Stimulated activated naive CD8-positive, alpha-beta T cell treated with anti-CD3 and anti-CD28 coated beads, Interleukin-15, amount 100 ng/mL, for 72 hours (primary cell): ENCODE measurements around the gene CFAP299.

ENCODE experiments used
- ATAC-seq: fragments of 150-1000 bp; cut with Tn5 transposase; 2 replicates; pipeline ENCODE4 v1.10.0; 2021; ENCODE audit warnings: mild to moderate bottlenecking, moderate library complexity
- DNase-seq, 2 donors: peaks; one replicate each; pipeline ENCODE4 v3.0.0; 2021 to 2022
- H3K27ac Mint-ChIP-seq, 2 donors: one replicate each; pipeline ENCODE4 v1.8.0; 2022; ENCODE audit warnings: mild to moderate bottlenecking in 2 of 2, mixed read lengths in 2 of 2, moderate library complexity in 2 of 2
- H3K27me3 Mint-ChIP-seq: one replicate; pipeline ENCODE4 v1.8.0; 2022; ENCODE audit warnings: mixed read lengths
- H3K4me1 Mint-ChIP-seq: one replicate; pipeline ENCODE4 v1.8.0; 2022; ENCODE audit warnings: mild to moderate bottlenecking, mixed read lengths
- H3K4me3 Mint-ChIP-seq, 2 donors: one replicate each; pipeline ENCODE4 v1.8.0; 2022; ENCODE audit warnings: mild to moderate bottlenecking in 2 of 2, mixed read lengths in 2 of 2, moderate library complexity in 1 of 2
- H3K9me3 Mint-ChIP-seq, 2 donors: one replicate each; pipeline ENCODE4 v1.8.0; 2022; ENCODE audit warnings: mixed read lengths in 2 of 2

CFAP299 gene

GRCh38 chr4:80831383-80832361 is 496.1 kb downstream of the CFAP299 start:
- no peak overlapping the region for H3K27ac Mint-ChIP-seq
- H3K4me1 Mint-ChIP-seq: no peaks in the 10 kb centered on the region
- DNase-seq (no peak), ATAC-seq (no peak)
- no peaks in the 10 kb centered on the region for H3K27me3 Mint-ChIP-seq
- no peak overlapping the region for H3K4me3 Mint-ChIP-seq
- H3K9me3 Mint-ChIP-seq: peaks cover 4 to 7% of the 10 kb centered on the region in 2 donors

DNA sequence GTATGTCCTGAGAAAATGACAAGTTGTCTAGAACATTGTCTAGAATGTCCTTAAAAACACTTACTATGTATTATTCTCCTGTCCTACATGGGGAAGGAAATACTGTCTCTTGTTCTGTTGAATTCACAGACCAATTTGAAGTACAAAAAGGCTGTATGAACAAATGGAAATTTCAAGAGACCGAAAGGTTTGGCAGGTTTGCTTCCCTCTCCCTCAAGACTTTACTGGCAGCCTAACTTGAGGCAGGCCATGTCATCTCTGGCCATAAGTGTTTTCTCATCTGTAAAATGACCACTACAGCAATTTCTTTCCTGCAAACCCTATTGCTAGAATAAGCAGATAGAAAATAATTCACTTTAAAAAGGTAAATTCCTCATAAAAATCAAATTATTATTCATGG is 503.8 kb downstream of the CFAP299 start:
- Mint-ChIP-seq H3K9me3 (peaks cover 8 to 16% of the 10 kb centered on the region in 2 donors), H3K4me1 (peaks cover 10% of the 10 kb centered on the region), H3K27ac (no peak overlapping the region), H3K4me3 (no peak overlapping the region), H3K27me3 (no peaks in the 10 kb centered on the region)
- ATAC-seq (no peak), DNase-seq (no peak)

- ATAC-seq (no peak), DNase-seq (no peak)
- Mint-ChIP-seq H3K27ac (no peak overlapping the region), H3K9me3 (peaks cover 8 to 16% of the 10 kb centered on the region in 2 donors), H3K27me3 (no peaks in the 10 kb centered on the region), H3K4me3 (no peak overlapping the region), H3K4me1 (peaks cover 10% of the 10 kb centered on the region)
Observed at GRCh38 chr4:80839792-80840191, 504.3 kb downstream of the CFAP299 start.

- peaks cover 10% of the 10 kb centered on the region for H3K4me1 Mint-ChIP-seq
- no peak for DNase-seq
- ATAC-seq: no peak
- no peaks in the 10 kb centered on the region for H3K27me3 Mint-ChIP-seq
- no peak overlapping the region for H3K27ac Mint-ChIP-seq
- H3K9me3 Mint-ChIP-seq: peaks cover 8 to 16% of the 10 kb centered on the region in 2 donors
- no peak overlapping the region for H3K4me3 Mint-ChIP-seq
Observed at GRCh38 chr4:80840396-80840795, 504.9 kb downstream of the CFAP299 start.

DNA sequence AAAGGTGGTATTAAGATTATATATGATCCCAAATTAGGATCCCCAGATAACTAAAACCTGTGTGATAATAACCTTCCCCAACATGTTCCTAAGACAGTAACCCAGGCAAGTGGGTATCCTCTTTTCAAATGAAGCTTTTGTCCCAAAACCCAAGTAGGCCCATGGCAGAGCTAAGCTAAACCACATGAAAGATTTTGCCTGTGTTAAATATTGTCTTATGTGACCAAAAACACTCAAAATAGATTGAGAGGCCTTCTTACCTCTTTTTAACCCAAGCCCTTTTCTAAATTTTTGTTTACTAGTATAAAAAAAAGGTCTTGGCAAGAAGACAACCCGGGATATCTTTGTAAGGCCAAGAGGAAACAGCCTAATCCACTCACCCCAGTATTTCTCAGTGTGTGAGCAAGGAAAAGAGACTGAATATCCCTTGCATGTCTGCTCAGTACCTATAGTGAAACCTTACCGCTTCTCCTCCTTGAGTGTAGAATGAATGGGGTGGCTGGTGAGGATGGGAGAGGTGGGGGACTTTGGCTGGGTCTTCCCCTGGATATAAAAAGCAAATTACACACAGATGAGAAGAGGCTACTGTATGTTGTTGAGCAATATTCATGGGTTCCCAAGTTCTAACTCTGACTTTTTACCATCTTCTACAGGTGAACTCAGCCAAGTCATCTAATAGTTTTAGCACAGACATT is 506.2 kb downstream of the CFAP299 start:
- peaks cover 8 to 16% of the 10 kb centered on the region in 2 donors for H3K9me3 Mint-ChIP-seq
- H3K27ac Mint-ChIP-seq: no peak overlapping the region
- no peak for ATAC-seq
- H3K4me3 Mint-ChIP-seq: no peak overlapping the region
- H3K4me1 Mint-ChIP-seq: peaks cover 10% of the 10 kb centered on the region
- DNase-seq: no peak
- H3K27me3 Mint-ChIP-seq: no peaks in the 10 kb centered on the region

DNA sequence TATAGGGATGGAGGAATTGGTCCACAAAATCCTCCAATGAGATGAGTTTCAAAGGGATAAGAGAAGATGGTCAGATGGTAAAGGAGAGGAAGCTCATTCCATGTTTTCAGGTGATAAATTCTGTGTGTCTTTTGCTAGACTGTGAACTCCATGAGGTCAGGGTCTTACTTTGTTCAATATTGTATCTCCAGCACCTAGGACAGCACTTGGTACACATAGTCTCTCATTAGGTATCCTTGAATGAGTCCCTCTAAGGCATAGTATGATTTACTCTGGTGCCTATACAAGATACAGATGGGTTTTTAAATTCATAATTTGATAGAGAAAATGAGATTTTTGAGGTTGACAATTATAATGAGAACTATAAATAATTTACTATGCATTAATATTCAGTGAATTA is 510.7 kb downstream of the CFAP299 start:
- no peaks in the 10 kb centered on the region for H3K4me1 Mint-ChIP-seq
- no peak overlapping the region for H3K4me3 Mint-ChIP-seq
- H3K27me3 Mint-ChIP-seq: no peaks in the 10 kb centered on the region
- DNase-seq (no peak), ATAC-seq (no peak)
- no peaks in the 10 kb centered on the region for H3K9me3 Mint-ChIP-seq
- H3K27ac Mint-ChIP-seq: no peak overlapping the region

- Mint-ChIP-seq H3K4me1 (no peaks in the 10 kb centered on the region), H3K9me3 (no peaks in the 10 kb centered on the region), H3K27ac (no peak overlapping the region), H3K27me3 (no peaks in the 10 kb centered on the region), H3K4me3 (no peak overlapping the region)
- ATAC-seq (no peak), DNase-seq (no peak)
Observed at GRCh38 chr4:80852061-80852460, 516.5 kb downstream of the CFAP299 start.

DNA sequence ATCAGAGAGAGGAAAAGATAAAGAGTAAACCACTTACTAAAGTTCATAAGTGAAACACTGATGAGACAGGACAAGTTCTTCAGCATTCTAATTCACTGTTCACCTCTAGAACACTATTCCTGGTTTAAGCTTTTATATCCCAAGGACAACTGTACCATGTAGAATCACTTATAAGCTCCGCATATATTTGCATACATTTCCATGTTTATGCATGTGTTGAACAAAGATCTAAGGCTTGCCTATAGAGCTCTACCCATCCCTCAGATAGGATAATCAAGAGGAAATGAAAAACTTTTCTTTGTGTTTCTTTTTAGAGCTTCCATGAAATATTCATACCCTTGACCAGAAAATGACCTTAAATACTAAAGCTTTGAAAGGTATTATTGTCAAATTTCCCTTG is 538.0 kb downstream of the CFAP299 start:
- DNase-seq (no peak), ATAC-seq (no peak)
- Mint-ChIP-seq H3K27me3 (no peaks in the 10 kb centered on the region), H3K4me1 (peaks cover 10% of the 10 kb centered on the region), H3K9me3 (no peaks in the 10 kb centered on the region), H3K4me3 (no peak overlapping the region), H3K27ac (no peak overlapping the region)

GRCh38 chr4:80874979-80875378 is 539.4 kb downstream of the CFAP299 start:
- H3K27me3 Mint-ChIP-seq: no peaks in the 10 kb centered on the region
- H3K4me1 Mint-ChIP-seq: peaks cover 10% of the 10 kb centered on the region
- no peak overlapping the region for H3K4me3 Mint-ChIP-seq
- no peaks in the 10 kb centered on the region for H3K9me3 Mint-ChIP-seq
- ATAC-seq (no peak), DNase-seq (no peak)
- H3K27ac Mint-ChIP-seq: no peak overlapping the region

DNA sequence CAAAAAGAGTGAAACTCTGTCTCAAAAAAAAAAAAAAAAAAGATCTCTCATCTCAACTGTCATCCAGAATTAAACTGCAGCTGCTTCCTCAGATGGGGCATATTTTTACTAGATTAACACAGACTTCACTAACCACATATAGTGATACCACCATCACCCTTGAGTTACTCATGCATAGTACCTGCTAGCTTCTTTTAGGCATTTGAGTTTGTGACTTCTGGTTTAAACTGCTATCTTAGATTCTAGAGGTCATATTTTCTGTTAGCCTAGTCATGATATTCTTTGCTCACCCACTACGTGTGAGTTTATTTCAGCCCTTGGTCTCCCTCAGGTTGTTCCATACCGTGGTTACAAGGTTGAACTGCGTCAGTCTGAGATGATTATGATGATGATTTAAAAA is 540.1 kb downstream of the CFAP299 start:
- ATAC-seq (no peak), DNase-seq (no peak)
- Mint-ChIP-seq H3K27ac (no peak overlapping the region), H3K9me3 (no peaks in the 10 kb centered on the region), H3K4me3 (no peak overlapping the region), H3K4me1 (peaks cover 10% of the 10 kb centered on the region), H3K27me3 (no peaks in the 10 kb centered on the region)

DNA sequence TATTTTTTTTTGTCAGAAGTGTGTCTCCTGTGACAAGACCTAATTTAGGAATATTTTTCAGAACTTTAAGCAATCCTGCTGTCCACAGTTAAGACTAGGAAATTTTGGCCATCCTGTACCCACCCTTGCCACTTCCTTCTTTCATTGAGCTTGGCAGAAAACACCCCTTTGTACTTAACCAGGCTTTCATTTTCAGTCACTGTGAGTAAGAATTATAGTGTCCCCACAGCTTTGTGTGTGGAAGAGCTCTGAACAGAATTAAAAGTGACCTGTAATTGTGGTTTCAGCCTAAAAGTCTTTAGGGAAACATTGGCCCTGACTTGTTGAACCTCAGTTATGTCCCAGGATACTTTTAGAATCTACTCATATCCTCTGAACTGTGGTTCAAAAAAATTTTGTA is 541.3 kb downstream of the CFAP299 start:
- H3K9me3 Mint-ChIP-seq: peaks cover 0 to 3% of the 10 kb centered on the region in 2 donors
- H3K4me3 Mint-ChIP-seq: no peak overlapping the region
- H3K27me3 Mint-ChIP-seq: no peaks in the 10 kb centered on the region

GRCh38 chr4:80878218-80878617 is 542.7 kb downstream of the CFAP299 start:
- DNase-seq: no peak
- no peak overlapping the region for H3K4me3 Mint-ChIP-seq
- H3K9me3 Mint-ChIP-seq: peaks cover 0 to 8% of the 10 kb centered on the region in 2 donors
- no peak for ATAC-seq
- peaks cover 10% of the 10 kb centered on the region for H3K4me1 Mint-ChIP-seq
- H3K27ac Mint-ChIP-seq: no peak overlapping the region
- no peaks in the 10 kb centered on the region for H3K27me3 Mint-ChIP-seq

More for the DNA sequence above, 541.3 kb downstream of the CFAP299 start:
- peaks cover 10% of the 10 kb centered on the region for H3K4me1 Mint-ChIP-seq
- peak; percentile 86 for ATAC-seq
- H3K27ac Mint-ChIP-seq: no peak overlapping the region
- DNase-seq: no peak

- no peaks in the 10 kb centered on the region for H3K9me3 Mint-ChIP-seq
- H3K4me3 Mint-ChIP-seq: no peak overlapping the region
- no peaks in the 10 kb centered on the region for H3K4me1 Mint-ChIP-seq
- ATAC-seq: peak; percentile 89
- H3K27ac Mint-ChIP-seq: no peak overlapping the region
- DNase-seq: peak in 1 of 2 donors; percentile 13
- H3K27me3 Mint-ChIP-seq: no peaks in the 10 kb centered on the region
Observed at GRCh38 chr4:80897537-80898303, 562.2 kb downstream of the CFAP299 start.

DNA sequence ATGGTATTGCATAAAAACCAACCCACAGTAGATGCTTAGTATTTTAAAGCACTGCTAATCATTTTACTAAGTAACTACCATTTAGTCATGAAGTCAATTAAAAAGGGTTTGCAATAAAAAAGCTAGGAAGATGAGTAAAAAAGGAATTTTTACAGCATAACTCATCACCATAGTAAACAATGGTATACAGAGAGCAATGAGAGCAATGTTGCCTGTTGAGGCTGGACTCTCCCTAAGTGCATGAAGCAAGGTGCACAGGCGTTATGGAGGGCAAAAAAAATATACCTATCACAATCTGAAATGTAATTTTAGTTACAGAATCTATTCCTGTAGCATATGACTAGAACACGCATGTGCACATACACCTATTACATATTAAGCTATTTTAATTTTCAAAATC is 565.4 kb downstream of the CFAP299 start:
- Mint-ChIP-seq H3K4me3 (no peak overlapping the region), H3K27me3 (no peaks in the 10 kb centered on the region), H3K4me1 (no peaks in the 10 kb centered on the region), H3K9me3 (peaks cover 6 to 9% of the 10 kb centered on the region in 2 donors), H3K27ac (no peak overlapping the region)
- no peak for DNase-seq
- no peak for ATAC-seq

DNA sequence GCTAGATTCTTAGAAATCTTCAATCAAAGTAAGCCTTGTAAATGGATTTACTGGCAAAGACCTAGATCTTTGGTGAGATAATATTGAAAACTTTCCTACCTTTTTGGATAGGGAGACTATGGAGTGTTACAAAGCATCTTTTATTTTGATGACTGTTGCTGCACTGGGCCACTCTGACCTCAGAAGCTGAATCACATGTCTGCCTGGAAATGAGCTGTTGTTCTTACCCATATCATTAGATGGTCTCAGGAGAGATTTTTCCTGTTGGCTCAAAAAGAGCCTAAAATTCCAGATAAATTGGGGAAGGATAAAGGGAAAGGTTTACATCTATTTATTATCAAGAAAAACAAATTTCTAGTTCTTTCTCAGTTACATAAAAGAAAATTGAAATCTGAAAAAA is 567.5 kb downstream of the CFAP299 start:
- Mint-ChIP-seq H3K27ac (no peak overlapping the region), H3K4me3 (no peak overlapping the region), H3K27me3 (no peaks in the 10 kb centered on the region), H3K4me1 (no peaks in the 10 kb centered on the region), H3K9me3 (peaks cover 22 to 27% of the 10 kb centered on the region in 2 donors)
- no peak for DNase-seq
- ATAC-seq: no peak
